ENCODE results near the gene C17orf67.

The C17orf67 gene

DNA sequence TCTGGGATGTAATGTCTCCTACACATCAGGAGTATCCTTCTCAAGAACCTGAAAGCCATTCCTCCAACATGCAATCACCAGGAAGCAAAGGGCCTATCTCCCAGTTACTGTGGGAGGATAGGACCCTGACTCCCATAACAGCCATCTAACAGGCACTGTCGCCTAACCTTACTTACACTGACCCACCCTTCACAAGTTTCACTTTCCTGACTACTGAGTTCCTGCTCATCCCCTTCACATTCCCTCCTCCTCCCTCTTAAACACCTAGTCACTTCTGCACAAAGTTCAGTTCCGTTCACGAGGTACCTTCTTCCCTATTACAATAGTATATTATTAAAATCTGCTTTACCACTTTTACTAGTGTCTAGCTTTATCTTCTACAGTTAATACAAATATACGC lies 1.3 kb downstream of the C17orf67 start:
- no peak for DNase-seq

DNA sequence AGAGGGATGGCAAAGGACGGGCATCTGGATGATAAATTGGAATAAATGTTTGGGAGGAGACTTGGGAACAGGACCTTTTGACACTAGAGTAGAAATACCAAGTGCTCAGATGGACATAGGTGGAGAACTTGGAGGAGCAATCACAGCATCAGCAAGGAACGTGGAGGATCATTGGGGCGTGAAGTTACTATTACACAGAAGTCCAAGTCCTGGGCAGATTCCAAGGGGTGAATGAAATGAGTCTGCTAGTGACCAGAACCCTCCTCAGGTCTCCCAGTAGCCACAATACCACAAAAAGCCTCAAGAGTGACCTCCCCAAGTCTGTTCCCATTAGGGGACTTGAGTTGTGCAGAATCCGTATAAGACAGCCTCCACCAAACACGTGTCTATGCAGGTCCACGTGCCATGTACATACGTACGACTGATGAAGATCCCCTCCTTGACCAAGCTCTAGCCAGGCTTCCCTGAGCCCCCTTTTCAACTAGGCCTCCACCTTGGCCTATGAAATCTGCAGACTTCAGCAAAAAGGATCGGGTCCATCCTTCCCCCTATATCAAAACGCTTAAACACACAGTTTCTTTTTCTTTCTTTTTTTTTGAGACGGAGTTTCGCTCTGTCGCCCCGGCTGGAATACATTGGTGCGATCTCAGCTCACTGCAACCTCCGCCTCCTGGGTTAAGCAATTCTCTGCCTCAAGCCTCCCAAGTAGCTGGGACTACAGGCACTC lies 2.2 kb downstream of the C17orf67 start:
- no peak for DNase-seq

DNA sequence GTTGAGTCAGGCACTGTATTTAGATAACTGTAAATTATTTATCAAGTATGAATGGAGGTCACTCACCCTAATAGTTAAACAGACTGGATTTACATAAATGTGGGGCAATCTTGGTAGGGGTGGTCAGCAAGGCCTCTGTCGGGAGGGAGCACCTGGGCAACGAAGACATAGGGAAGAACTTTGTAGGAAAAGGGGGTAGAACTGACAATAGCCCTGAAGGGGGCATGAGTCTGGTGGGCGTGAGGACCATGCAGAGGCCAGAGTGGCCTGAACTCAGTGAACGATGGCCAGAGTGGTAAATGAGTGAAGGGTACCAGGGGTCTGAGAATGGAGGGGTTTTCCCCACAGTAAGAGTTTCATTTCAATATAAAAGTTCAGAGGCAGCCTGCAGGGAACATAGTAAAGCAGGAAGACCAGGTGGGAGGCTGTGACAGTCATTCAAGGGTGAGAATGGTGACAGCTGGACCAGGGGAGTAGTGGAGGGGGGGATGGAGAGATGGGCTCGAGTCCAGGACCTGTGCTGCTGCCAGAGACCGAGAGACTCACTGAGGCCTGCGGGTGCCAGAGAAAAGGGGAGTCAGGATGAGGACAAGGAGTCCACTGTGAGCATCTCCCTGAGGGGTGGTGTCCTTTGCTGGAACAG lies 2.9 kb downstream of the C17orf67 start:
- no peak for DNase-seq

DNA sequence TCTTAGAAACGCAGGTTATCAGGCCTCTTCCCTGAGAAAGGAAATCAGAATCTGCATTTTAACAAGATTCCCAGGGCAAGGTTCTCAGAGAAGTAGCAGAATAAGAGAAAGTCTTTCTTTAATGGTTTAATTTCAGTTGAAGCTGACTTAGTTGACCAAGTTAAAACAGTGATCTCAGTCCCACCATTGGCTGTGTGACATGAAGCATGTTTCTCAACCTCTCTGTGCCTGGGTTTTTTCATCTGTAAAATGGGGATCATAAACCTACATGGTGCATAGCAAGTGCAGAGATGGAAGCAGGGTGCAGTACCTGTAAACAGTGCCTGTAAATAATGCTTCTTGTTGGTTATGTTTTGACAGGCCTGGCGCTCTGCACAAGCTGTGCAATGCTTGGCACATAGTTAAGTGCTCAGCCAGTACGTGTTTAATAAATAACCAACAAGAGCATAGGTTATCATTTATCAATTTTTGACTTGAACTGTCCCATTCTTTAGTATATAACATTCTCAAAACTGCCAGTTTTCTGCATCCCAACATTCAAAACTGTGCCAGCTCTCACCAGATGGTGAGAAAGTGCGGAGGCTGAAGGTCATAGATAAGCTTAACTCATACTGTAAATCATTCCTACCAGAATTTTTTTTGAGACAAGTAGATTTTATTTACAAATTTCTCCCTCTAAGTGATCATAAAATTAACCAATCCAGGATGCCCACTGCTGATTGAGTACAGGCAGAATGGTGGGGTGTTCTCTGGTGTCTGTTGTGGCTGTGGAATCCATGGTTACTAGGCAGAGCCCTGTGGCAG lies 6.9 kb downstream of the C17orf67 start:
- no peak for DNase-seq

DNA sequence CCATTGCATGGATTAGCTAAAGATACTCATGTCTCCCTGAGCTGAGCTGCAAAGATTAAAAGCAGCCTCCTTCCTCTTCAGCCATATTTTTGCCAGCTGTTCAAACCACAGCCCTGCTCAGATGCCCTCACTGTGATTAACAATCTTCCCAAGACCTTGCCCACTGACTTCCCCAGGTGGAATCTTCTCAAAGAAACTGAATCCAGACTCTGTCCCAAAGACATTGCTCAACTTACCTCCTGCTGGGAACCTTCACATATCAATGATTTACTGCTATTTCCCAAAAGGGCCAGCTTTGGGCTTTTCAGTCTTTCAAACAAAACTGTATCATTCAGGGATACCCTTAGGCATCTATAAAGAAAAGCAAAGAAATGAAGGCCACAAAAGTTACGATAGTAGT lies 9.2 kb downstream of the C17orf67 start:
- DNase-seq, result no peak

DNA sequence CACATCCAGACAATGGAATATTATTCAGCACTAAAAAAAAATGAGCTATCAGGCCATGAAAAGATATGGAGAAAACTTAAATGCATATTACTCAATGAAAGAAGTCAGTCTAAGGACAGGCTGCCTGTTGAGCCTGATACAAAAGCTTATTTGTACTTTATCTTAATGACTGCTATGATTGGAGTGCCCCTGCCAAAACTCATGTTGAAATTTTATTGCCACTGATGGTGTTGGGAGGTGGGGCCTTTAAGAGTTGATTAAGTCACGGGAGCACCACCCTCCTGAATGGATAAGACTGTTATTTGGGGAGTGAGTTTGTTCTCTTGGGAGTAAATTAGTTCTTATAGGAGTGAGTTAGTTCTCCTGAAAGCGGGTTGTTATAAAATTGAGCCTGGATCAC lies 9.9 kb downstream of the C17orf67 start:
- no peak for DNase-seq

DNA sequence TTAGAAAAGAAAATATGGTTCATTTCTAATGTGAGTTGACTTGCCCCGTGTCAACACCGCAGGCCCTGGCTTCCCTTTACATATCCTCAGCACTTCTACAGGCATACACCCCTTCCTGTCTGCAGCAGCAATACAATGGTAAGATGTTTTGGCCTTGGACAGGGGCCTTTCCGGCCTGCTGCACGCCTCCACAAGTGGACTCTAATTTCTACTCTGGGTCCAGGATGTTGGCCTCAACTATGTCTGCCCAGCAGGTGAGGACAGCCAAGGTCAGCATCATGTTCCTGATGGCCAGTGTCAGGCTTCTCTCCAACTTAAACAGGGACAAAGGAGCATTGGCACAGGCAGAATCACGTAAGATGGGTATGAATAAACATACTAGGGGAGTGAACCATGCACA lies 11.0 kb downstream of the C17orf67 start:
- DNase-seq, result no peak

DNA sequence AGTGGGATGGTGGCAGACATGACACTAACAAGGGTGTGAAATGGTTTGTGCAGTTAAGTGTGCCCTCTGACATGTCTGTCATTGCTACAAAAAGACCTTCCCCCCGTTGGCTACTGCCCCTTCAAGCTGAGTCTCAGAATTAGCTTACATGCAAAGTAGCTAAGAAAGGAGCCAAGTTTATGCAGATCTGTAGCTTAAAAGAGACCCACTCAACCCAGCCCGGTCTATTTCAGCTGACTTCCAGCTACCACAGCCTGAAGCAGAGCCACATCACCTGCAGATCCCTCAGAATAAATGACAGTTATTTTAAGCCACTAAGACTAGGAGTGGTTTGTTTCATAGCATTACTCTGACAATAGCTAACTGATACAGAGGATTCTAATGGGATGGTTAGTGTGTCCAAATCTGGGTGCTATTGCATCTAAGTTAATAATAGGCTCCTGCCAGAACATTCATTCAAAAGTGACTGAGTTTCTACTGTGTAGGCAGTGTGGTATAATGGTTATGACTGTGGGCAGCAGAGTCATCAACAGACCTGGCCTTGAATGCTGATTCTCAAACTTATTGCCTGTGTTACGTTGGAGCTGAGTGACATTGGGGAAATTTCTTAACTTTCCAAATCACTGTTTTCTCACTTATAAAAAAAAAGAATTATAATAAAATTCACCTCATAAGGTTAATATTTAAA lies 11.7 kb downstream of the C17orf67 start:
- no peak for DNase-seq

DNA sequence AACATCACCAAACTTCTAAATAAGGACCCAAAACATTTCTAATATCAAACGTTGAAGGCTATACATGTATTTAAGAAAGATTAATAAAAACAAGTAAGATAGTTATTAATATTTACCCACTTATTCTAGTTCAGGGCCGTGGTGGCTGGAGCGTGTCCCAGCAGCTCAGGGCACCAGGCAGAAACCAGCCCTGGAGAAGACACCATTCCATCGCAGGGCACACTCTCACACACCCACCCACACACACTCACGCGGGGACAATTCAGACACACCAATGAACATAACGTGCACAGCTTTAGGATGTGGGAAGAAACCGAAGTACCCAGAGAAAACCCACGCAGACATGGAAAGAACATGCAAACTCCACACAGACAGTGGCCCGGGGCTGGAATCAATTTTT lies 13.5 kb downstream of the C17orf67 start:
- no peak for DNase-seq

DNA sequence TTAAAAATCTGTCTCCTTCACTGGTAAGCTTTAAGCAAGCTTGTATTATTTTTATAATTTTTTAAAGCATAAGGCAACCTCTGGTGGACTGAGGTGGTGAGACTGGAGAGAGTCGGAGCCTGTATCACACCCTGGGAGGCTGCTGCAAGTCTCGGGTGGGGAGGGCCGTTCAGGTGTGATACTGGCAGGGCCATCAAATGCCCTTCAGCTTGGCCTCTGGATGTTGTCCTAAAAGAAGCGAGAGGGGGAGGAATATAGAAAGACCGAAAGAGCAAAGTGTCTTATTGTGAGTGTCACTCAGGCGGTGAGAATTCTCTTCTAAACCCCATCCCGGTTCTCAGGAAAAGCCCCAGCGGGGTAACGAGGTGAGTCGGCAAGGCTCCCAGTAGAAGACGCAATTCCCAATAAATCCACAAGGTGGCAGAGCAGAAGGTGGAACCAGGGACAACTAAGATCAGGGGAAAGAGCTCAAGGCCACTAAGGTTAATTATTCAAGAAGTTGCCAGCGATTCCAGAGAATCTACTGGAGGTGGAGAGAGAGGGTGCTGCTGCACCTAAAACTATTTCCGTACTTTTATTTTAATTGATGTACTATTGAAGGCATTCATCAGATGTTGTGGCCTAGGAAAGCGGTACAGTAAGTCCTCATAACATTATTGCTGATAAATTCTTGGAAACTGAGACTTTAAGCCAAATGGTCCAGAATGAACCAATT lies 14.1 kb downstream of the C17orf67 start:
- DNase-seq, result peak; percentile 45

DNA sequence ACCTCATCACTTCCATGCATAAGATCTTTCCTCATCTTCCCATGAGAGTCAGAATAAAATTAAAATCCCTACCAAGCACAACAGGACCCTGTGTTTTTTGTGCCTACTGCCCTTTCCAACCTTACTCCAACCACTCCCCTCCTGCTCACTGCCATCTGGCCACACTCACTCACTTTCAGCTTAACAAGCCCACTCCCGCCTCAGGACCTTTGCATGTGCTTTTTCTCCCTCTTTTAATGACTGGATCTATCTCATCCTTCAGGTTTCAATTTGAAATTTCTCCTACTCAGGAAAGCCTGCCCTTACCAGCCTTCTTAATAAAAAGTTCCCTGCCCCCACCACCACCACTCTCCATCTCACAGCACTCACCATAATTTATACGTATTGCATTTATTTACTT lies 14.7 kb downstream of the C17orf67 start:
- DNase-seq, result no peak

DNA sequence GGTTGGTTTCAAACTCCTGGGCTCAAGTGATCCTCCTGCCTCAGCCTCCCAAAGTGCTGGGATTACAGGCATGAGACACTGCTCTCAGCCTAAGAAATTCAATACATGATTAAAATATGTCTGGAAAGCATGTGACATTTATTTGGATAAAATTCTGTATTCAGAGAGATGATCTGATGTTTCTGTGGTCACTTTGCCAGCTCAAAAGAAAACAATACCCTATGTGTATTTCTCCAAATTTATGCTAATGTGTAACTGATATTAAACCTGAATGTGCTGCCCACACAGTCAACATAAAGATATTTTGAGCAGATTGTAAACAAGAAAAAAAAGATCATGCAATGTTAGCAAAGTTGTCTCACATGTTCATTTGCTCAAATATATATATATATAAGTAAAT lies 16.7 kb downstream of the C17orf67 start:
- no peak for DNase-seq

DNA sequence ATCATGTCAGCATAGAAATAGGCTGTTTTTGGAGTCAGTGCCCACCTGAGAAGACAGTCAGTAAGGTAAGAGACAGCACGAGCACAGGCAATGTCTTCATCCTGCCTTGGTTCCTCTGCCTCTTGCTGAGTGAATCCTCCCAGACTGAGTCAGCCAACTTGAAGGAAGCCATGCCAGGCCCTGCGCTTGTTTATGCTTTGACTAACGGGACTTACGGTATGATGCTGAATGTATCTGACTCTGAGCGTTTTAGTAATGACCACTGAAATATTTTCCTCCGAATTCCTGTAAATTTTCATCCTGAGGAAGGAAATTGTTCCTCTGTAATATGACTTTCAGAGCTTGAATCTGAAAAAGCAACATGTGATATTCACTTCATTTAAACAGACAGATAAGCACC lies 18.0 kb downstream of the C17orf67 start:
- DNase-seq, result no peak

DNA sequence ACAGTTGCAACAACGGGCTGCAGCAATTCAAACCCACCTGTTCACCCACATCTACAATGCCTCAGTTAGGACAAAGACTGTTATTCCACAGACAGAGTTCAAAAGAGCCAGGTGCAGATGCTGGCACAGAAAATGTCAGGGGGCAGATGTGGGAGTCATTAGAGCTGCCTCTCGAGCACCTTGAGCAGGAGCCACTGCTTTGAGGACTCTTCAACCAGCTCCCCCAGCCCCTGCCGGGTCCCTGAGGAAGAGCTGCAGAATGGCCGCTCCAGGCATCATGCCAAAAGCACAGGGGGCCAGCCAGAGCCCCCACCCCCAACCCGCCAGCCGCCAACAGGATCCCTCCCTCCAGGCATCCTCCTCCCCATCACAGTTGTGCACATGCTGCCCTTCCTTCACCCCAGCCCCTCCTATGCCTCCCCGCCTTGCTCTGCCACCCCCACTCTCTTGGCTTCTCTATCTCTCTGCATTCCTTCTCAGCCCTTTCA lies 20.8 kb downstream of the C17orf67 start:
- no peak for DNase-seq

DNA sequence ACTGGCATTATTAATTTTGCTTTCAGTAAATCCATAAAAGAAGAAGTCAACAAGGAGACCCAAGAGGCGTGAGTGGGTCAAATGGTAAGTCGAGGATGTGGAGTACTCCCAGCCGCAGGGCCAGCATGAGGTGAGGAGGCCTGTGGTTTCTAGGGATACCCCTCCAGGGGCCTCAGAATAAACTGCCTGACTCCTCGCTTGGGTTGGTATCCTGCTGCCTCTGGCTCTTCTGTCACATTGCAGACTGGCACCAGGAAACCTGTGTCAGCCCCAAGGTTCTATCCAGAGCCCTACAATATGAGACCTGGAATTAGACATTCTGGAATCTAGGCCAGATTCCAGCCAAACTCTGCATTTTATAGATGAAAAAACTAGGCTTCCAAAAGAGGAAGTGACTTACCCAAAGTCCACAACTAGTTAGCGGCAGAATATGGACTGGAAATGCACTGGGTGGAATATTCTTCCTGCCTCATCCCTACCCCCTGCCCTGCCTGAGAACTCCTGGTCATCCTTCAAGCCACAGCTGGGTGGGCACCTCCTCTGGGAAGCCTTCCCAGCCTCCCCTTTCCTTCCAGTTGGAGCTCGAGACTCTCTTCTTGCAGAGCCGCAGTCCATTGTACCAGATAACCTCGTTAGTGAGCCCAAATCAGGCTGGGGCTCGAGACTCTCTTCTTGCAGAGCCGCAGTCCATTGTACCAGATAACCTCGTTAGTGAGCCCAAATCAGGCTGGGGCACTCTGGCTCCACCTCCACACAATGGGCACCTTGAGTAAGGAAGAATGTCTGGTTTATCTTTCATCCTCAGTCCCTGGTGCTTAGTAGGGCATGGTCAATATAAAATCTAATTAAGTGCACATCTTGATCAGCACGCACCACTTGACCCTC lies 22.6 kb downstream of the C17orf67 start:
- DNase-seq, result no peak

DNA sequence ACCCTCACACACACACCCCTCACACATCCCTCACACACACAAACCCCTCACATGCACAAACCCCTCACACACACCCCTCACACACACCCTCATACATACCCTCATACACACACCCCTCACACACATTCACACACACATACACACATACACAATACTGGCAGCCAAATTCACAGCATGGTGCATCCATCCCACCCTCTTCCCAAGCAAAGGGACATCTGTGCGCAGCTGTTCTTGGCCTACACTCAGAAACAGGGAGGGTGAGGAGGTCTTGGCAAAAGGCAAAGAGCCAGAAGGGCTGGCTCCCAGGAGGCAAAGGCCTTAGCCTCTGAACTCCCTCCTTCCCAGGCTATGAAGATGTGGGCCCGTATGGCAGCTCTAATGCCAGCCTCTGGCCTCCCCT lies 23.4 kb downstream of the C17orf67 start:
- DNase-seq, result no peak

DNA sequence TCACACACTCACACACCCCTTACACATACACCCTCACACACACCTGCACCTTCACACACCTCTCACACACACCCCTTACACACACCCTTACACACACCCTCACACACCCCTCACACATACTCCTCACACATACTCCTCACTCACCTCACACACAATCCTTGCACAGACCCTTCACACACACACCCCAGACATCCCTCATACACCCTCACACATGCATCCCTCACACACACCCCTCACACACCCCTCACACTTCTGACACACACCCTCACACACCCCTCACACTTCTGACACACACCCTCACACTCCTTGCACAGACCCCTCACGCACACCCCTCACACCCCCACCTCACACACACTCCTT lies 23.9 kb downstream of the C17orf67 start:
- no peak for DNase-seq

DNA sequence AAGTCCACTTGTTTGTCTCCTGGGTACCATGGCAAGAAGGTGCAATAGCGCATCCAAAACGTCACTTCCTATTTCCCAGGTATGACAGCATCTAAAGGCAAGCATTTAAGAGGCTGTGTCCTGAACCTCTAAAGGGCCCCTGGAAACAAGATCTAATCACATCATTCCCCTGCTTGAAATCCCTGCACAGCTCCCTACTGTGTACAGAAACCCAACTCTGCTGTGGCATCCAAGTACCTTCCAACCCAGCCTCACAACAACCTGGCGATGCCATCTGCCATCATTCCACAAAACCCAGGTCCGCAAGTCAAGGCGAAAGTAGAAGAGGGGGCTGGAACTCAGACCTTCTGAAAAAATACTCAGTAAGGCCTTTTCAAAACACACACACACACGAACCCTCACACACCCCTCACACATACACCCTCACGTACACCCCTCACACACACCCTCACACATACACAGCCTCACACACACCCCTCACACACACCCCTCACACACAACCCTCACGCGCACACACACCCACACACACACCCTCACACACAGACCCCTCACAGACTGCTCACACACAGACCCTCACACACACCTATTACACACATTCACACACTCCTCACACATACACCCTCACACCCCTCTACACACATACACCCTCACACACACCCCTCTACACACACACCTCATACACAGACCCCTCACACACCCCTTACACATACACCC lies 24.5 kb downstream of the C17orf67 start:
- no peak for DNase-seq

DNA sequence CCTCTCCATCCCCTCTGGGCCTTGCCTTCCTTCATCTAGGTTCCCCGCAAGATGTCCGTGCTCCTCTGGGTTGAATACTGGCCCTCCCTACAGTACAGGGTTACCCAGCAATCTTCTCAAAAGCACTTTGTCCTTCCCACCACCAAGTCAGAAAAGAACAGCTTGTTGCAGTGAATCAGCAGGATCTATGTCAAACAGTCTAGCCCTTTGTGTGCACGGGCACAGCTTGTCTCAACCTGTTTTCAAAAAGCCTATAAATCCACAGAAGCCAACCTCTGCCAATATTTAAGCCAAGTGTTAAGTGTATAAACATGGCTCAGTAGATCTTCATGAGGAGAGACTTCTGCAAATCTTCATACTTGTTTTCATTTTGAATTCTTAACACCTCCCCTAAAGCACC lies 25.2 kb downstream of the C17orf67 start:
- DNase-seq, result no peak

DNA sequence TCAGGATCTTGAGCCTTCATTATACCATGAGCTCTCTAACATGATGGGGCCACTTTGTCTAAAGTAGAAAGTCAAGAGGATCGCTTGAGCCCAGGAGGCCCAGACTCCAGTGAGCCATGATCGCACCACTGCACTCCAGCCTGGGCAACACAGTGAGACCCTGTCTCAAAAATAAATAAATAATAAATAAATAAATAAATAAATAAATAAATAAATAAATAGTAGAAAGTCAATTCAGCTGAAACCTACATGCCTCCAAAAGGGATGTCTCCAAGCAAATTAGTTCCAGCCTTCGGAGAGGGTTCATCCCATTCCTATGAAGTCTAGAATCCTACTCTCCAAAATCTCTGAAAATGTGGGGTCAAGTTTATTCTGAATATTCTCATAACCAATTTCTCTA lies 26.0 kb downstream of the C17orf67 start:
- DNase-seq, result no peak

DNA sequence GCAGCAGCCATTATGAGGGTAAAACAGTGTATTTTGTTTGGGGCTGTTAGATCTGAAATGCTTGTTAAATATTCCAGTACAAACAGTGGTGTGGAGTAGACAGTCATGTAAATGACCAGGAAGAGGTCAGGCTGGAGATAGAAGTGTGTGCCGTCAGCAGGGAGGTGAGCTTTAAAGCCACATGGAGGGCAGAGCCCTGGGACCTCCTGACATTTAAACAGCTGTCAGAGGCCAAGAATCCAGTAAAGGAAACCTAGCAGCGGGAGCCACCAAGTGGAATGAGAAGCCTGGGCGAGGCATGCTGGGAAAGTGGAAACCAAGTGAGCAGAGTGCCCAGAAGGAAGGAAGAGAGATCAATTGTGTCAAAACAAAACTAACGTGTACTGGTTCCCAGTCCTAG lies 26.8 kb downstream of the C17orf67 start:
- DNase-seq, result no peak

Measured in NCI-H510A (cell line).